Measurements from ENCODE around the gene PHF13.
"Not testable (repeated sequence)": the region's sequence is repeated elsewhere in the genome, so short reads cannot be mapped to it uniquely, and the experiment has no call there.

Gene PHF13

DNA sequence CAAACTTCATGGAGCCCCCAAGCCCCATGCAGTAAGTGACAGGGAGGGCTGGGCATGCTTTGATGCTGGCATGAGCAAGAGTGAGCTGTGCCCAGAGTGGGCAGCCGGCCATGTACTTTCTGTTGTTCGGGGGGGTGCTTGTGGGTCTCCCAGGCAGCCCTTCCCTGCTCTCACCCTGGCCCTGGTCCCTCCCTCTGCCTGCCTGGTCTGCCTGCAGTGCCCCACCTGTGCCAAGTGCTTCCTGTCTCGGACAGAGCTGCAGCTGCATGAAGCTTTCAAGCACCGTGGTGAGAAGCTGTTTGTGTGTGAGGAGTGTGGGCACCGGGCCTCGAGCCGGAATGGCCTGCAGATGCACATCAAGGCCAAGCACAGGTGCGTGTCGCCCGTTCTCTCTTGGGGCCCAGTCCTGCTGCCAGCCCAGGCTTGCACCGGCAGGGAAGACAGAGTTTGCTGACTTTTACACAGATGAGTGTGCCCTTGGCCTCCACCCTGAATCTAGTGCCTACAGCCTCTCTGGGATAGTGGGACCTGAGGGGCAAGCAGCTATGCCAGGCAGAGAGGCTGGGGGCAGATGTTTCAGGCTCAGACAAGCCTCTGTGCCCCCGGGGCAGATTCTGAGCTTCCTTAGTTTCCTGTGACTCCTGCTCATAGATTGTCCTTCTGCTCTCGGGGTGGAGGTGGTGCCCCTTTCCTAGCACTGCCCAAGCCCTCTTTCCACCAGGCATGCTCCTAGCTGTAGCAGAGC, 26.1 kb upstream of the PHF13 start:
- no peak for DNase-seq

DNA sequence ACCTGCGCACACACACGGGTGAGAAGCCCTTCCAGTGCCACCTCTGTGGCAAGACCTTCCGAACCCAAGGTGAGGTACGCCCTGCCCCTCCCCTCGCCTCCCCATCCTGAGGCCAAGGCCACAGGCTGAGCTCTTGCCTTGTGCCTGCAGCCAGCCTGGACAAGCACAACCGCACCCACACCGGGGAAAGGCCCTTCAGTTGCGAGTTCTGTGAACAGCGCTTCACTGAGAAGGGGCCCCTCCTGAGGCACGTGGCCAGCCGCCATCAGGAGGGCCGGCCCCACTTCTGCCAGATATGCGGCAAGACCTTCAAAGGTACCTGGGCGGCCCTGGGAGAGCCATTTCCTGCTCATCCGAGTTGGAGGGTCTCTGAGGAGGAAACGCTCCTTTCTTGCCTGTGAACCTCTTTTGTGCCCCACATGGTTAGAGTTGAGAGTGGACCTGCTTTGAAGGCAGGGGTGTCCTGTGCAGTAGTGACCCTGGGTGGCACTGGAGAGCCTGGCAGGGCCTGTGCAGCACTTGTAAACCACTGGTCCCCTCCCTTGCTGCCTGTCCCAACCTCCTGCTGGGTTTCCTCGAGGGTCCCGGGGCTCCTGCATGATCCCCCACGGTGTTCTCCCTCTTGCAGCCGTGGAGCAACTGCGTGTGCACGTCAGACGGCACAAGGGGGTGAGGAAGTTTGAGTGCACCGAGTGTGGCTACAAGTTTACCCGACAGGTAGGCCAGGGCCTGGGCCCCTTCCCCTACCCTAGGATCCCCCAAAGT, 25.2 kb upstream of the PHF13 start:
- no peak for DNase-seq

DNA sequence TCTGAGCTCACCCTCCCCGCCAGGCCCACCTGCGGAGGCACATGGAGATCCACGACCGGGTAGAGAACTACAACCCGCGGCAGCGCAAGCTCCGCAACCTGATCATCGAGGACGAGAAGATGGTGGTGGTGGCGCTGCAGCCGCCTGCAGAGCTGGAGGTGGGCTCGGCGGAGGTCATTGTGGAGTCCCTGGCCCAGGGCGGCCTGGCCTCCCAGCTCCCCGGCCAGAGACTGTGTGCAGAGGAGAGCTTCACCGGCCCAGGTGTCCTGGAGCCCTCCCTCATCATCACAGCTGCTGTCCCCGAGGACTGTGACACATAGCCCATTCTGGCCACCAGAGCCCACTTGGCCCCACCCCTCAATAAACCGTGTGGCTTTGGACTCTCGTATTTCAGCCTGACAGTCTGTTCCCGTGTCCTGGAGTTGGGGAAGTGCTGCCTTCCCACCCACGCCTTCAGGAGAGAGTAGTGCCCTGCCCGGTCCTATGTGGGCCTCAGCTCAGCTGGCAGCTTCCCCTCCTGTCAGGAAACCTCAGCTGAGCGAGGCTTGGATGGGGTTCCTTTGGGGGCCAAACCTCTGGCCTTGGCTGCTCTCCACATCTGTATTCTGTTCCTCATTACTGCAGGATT, 24.5 kb upstream of the PHF13 start:
- no peak for DNase-seq

DNA sequence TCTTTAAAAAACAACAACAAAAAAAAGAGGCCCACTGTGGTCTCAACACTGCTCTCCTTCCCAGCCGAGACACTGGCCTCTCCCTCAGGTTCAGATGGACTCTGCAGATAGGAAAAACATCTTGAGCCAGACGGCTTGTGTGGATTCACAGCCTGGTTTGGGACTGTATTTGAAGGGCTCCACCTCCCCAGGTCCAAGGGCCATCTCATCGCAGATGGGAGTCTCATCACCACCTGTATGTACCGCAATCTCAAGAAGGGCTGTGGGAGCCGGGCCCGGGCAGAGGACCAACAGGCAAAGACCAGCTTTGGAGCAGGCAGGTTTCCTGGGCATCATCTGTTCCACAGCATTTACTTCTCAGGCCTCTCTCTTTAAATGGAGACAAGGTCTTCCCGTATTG, 23.5 kb upstream of the PHF13 start:
- no peak for DNase-seq

DNA sequence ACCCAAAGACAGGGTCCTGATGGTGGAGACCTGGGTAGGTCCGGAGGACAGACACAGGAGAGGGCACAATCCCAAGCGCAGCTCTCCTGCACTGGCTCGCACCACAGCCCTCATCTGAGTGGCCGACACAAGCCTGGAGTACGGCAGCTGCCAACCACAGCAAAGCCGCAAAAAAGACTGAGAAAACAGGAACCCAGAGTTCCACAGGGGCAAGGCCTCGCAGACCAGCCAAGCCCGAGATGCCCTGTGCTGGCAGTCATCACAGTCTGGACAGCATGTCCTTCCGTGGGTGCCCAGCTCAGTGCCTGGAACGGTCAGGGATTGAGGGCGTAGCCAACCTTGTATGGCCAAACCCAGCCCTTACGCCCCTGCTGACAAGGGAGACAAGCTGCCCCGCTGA, 22.3 kb upstream of the PHF13 start:
- DNase-seq, result no peak

DNA sequence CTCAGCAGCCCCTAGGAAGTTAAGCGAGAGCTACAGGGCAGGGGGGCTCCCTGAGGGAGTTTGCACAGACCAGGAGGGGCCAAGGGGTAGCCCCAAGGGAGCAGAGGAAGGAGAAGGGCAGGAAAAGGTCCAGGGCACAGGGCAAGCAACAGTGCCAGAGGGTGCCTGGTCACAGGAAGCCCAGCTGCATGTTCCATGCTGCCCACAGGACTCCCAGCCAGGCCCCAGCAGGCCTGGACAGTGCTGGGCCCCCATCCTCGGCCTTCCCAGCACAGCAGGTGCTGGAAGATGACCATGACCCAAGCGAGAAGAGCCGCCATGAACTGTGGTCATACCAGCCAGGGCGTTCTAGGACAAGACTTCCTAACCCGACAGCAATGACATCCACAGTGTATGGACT, 21.9 kb upstream of the PHF13 start:
- no peak for DNase-seq

DNA sequence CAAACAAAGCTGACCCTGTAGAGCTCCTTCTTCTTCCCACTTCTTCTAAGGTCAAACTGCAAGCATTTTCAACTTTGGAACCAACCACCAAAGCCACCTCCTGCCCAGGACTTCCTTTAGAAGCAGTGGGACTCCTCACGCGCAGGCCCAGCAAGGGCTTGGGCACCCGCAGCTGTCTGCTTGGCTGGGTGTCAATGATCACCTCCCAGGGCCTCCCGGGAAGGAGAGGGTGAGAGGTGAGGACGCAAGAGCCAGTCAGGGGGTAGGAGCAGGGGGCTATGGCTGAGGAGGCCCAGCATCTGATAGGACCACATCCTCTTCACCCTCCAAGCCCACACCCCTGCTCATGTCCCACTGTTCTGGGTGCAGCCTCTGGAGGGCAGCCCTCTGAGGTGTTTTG, 21.1 kb upstream of the PHF13 start:
- DNase-seq, result no peak

DNA sequence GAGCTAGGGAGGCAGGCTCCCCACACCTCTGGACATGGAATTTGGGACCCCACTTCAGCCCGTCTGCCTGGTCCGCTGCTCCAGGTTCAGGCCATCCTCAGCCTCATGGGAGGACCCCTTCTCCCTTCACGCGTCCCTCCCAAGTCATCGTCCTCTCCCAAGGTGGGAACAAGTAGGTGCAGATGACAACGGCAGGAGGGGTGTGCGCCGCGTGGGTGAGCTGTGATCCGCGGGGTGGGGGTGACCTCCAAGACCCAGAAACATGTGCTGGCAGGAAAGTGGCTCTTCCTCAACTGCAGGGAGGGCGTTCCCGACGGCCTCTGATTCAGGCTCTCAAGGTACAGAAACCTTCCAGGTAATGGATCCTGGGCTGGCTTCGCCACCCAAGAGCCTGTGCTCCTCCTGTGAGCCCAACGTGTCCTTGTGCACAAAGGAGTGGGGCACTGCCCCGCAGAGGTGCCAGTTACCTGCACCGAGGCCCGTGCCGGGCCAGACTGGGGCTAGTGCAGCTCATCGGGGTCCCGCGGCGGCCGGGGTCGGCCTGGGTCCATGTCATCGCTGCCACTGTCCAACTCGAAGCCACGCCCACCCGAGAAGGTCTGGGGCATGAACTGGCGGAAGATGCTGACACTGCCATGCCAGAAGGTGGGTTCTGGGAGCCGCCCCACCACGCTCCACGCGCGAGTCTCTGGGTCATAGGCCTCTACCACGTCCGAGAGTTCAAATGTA, 20.5 kb upstream of the PHF13 start:
- DNase-seq, result no peak

DNA sequence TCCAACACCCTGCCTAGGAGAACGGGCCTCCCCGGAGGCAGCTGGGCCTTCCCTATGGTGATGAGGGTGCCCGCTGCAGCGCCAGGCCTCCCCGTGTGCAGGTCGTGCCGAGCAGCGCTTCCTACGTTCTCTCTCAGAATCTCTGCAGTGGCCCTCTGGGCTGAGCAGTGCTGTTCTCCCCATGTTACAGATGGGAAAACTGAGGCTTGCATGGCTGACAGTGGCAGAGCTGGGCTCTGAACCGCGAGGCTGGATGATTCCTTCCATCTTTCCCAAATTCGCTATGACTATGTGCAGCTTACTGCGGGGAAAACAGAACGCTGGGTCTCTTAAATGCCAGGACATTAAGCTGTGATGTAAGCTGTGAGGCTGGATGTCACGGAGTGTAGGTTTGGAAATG, 19.7 kb upstream of the PHF13 start:
- no peak for DNase-seq

DNA sequence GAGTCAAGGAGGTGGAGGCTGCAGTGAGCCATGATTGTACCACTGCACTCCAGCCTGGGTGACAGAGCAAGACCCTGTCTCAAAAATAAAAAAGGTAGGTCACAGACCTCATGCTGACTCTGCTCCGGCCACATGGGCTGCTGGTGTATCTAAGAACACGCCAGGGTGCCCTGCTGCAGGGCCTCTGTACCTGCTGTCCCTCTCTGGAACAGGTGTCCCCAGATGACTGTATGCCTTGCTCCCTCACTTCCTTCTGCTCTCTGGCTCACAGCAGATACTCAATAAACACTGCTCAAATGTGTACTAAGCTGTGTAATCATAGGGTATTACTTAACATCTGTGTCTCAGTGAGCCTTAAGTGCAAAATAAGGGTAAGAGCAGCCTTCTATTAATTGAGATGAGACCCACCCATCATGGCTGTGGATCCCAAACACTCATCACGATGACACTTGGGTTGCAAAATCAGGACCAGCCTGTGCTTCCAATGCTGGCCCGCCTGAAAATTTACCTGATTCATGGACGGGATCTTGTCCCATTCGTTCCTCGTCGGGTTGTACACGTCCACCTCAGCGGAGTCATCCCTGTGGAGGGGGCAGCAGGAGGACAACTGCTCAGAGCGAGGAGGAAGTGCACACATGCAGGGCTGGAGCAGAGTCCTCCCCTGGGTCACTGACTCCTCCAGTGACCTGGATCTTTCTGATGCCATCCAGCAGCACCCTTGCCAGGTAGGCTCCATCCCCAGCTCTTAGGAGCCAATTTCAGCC, 18.4 kb upstream of the PHF13 start:
- no peak for DNase-seq

DNA sequence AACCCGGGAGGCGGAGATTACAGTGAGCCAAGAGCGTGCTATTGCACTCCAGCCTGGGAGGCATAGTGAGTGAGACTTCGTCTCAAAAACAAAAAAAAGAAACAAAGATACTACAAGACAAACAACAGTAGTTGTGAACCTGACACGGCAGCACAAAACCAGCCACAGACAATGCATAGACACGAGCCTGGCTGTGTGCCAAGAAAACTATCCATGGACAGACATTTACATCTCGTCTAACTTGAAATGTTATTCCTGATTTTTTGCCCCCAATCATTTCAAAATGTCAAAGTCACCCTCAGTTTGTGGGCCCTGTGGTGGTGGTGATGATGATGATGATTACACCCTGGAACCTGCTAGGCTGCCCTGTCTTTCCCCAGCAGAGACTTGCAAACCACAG, 17.2 kb upstream of the PHF13 start:
- DNase-seq, result no peak

DNA sequence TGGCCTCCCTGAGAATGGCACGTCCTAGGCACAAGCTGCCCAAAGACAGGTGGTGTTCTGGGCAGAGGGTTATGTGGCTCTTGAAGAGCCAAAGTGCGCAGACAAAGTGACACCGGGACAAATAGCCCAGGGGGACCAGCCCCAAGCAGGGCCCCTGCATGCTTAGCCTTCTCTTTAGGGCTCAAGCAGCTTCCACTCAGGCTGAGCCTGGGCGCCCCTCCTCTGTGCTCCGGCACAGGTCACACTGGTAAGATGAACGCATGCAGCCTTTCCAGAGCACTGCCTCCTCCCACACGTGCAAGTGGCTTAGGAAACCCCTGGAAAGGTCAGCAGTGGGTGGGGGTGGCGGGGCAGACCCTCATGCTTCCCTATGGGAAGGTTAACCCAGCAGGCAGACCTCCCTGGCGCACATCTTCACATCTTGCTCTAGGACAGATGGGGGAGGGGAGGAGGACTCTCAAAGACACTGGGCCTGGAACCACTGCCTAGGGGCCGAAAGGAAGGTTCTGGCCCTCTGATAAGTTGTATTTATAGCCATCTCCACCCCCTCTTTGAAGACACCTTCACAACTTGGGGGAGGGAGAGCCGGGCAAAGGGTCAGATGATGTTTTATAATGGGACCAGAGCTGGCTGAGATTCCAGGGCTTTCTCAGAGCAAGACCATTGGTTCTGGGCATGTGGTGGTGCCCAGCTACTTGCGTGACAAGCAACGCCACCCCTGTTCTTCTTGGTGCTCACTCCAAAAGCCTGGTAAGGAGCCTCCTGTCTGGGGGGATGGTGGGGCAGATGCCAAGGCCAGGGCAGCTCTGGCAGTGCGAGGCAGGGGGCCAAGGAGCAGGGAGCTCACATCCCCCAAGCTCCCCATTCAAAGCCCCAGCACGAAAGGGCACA, 16.4 kb upstream of the PHF13 start:
- DNase-seq, result no peak

DNA sequence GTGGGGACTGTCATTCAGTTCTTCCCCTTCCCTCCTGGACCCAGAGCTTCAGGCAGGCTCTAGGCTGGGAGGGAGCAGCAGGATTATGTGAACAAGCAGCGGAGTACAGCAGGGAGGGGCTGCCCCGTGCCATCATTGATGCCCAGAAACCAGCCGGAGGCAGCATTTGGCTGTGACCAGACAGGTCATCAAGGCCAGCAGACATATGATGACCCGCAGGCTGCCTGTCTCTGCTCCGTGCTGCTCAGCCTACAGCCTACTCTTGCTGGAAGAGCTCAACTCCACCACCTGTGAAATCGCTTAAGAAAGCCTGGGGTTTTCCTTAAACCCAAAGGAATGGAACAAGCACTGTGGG, 15.8 kb upstream of the PHF13 start:
- no peak for DNase-seq

DNA sequence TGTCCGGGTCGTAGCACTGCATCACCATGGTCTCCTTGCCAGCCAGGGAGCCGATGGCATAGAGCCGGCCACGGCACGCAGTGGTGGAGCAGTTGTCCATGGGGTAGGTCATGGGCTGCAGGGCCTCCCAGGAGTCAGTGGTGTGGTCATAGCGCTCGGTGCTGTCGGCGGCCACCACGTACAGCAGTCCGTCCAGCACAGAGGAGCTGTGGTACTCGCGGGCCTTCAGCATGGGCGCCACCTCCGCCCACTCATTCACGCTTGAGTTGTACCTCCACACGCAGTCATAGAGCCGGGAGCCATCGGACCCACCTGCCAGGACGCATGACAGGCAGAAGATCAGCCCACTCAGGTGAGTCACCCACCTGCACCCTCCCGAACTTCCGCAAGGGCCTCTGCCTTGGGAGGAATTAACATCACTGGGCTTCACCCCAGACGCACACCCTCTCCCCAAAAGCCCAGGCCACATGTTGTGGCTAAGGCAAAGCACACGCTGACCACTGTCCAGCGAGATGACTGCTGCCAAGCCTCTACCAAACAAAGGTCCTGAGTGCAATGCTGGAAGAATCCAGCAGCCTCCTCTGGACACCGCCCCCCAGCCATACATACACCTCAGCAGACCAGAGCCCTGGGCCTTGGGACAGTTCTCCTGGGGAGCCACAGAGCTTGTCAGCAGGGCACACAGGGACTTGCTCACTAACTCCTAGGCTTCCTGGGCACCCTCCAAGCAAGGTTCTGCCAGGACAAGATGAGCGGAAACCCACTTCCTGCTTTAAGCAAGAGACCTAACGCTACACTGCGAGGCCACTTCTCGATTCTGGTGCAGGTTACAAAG, 14.2 kb upstream of the PHF13 start:
- peak; percentile 62 for DNase-seq

DNA sequence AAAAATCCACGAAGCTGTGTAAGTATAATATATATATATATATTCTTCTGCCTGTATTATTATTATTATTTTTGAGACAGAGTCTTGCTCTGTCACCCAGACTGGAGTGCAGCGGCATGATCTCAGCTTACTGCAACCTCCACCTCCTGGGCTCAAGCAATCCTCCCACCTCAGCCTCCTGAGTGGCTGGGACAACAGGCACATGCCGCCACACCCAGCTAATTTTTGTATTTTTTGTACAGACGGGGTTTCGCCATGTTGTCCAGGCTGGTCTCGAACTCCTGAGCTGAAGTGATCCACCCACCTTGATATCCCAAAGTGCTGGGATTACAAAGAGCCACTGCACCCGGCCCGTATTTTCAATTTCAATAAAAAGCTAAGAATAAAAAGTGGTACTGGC, 13.5 kb upstream of the PHF13 start:
- DNase-seq, result not testable (repeated sequence)

DNA sequence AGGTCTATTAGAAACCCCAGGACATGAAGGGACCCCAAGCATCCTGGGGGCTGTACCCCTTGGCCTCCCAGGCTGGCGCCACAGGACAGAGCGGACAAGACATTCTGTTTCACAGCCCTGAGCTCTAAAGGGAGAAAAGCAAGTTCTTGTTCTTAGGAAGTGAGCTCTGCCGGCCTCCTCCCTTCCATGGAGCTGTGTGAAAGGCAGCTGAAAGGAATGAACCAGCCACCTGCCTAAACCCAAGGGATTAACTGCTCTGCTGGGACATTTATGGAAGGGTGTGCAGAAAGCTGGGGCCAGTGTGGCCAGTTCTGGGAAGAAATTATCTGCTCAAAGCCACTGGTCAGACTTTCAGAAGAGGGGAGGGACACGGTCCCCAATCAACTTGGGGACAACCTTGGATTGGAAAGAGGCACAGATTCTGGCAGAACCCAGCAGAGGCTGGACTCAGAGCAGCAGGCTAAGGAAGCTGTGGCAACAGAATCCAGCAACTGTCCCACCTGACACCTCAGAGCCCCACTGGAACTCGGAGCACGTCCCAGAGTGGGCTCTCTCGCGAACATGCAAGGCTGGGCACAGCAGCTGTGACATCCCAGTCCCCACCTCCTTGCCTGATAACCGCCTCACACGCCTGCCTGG, 13.0 kb upstream of the PHF13 start:
- DNase-seq, result no peak

DNA sequence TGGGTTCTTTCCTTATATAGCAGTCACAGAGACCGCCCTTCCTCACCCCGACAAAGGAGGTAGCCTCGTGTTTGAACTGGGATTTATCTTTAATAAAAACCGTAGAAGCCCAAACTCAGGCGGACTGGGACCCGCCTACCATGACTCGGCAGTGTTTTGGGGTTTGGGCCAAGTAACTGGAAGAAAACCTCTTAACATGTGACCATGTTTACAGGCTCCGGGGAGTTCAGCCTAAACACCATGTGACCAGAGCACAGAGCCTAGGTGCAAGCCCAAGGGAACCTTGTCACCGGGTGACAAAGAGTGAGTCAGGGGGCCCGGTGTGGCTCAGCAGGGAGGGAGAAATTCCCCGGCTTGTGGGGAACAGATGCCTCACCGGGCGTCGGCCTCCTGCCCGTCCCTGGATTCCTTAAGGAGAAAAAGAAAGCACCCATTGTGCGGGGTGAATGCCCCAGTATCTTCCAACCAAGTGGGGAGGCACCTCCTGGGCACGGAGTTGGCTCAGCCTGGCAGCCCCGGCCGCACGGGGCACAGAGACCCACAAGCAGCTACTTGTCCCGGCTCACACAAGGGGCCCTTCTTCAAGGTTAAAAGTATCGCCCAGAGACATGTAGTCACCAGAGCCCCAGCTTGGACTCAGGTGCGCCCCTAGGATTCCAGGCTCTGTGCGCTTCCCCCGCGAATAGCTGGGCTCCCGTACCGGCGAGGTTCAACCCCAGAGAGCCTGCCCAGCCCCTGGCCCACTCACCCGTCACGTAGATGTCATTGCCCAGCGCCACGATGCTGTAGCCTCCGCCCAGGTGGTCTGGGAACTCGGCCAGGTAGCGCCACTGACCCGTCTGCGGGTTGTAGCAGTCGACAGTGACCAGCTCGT, 12.2 kb upstream of the PHF13 start:
- DNase-seq, result peak; percentile 77

DNA sequence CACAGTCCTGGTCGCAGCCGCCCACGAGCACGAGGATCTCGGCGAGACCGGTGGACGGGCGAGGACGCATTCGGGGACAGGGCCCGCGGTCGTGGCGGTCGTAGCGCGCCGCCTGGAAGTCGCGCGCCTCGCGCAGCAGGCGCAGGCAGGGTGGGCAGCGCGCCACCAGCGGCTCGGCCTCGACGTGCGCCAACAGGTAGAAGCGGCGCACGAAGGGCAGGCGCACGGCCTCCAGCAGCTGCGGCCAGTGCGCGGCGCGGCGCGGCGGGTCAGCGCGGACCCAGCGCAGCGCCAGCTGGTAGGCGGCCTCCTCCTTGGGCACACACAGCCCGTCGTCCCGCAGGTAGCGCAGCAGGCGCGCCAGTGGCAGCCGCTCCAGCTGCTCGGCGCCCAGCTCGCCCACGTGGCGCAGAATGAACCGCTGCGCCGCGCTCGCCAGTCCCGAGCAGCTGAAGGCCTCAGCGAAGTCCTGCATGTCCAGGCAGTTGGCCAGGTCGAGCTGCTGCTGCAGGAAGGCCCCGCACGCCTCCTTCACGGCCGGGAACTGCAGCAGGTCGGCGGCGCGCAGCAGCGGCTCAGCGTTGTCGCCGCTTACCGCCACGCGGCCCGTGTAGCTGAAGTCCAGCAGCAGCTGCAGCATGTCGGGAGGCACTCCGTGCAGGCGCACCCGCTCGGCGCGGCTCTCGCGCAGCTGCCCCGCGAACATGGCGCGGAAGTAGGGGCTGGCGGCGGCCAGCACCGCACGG, 11.4 kb upstream of the PHF13 start:
- DNase-seq, result peak; percentile 23
